Adipocyte (in vitro differentiated cells): ENCODE results near the gene TMEM41B.
"Not testable (repeated sequence)": the region's sequence is repeated elsewhere in the genome, so short reads cannot be mapped to it uniquely, and the experiment has no call there.

ENCODE experiments used
- DNase-seq: peaks from one replicate; pipeline ENCODE4 v3.0.0-alpha.2; 2015; ENCODE audit warnings: low read depth
- H3K27me3 ChIP-seq: replicated peaks from 2 replicates; pipeline ENCODE4 v1.7.0; 2013; ENCODE audit warnings: mild to moderate bottlenecking, low read length, moderate library complexity; ENCODE audit not compliant: control insufficient read depth, insufficient read depth
- H3K36me3 ChIP-seq: 2 replicates; pipeline ENCODE4 v1.7.0; 2013; ENCODE audit warnings: low read length, mild to moderate bottlenecking, moderate library complexity; ENCODE audit not compliant: control insufficient read depth, insufficient read depth, severe bottlenecking
- H3K4me1 ChIP-seq: 2 replicates; pipeline ENCODE4 v1.7.0; 2013; ENCODE audit warnings: mild to moderate bottlenecking, low read length, moderate library complexity; ENCODE audit not compliant: control insufficient read depth, insufficient read depth
- H3K4me3 ChIP-seq: 2 replicates; pipeline ENCODE4 v1.7.0; 2013; ENCODE audit warnings: mild to moderate bottlenecking, low read length, moderate library complexity
- H3K9ac ChIP-seq: 2 replicates; pipeline ENCODE4 v1.7.0; 2013; ENCODE audit warnings: mild to moderate bottlenecking, low read length, moderate library complexity
- H3K9me3 ChIP-seq: 2 replicates; pipeline ENCODE4 v1.7.0; 2013; ENCODE audit warnings: mild to moderate bottlenecking, low read length, moderate library complexity; ENCODE audit not compliant: control insufficient read depth

The TMEM41B gene

GRCh38 chr11:9330387-9331384 lies 16.3 kb upstream of the TMEM41B start:
- H3K9ac ChIP-seq: peak overlapping the region; percentile 32
- peaks cover 14% of the 10 kb centered on the region for H3K4me1 ChIP-seq
- H3K36me3 ChIP-seq: no peaks in the 10 kb centered on the region
- H3K27me3 ChIP-seq: no peaks in the 10 kb centered on the region
- H3K9me3 ChIP-seq: no peaks in the 10 kb centered on the region
- peak overlapping the region; percentile 52 for H3K4me3 ChIP-seq
- peak; percentile 58 for DNase-seq

- peaks cover 3% of the 10 kb centered on the region for H3K4me1 ChIP-seq
- no peak overlapping the region for H3K9ac ChIP-seq
- no peak overlapping the region for H3K4me3 ChIP-seq
- H3K27me3 ChIP-seq: no peaks in the 10 kb centered on the region
- H3K9me3 ChIP-seq: no peaks in the 10 kb centered on the region
- DNase-seq: no peak
- H3K36me3 ChIP-seq: no peaks in the 10 kb centered on the region
Observed at GRCh38 chr11:9320047-9320446, 5.7 kb upstream of the TMEM41B start.

DNA sequence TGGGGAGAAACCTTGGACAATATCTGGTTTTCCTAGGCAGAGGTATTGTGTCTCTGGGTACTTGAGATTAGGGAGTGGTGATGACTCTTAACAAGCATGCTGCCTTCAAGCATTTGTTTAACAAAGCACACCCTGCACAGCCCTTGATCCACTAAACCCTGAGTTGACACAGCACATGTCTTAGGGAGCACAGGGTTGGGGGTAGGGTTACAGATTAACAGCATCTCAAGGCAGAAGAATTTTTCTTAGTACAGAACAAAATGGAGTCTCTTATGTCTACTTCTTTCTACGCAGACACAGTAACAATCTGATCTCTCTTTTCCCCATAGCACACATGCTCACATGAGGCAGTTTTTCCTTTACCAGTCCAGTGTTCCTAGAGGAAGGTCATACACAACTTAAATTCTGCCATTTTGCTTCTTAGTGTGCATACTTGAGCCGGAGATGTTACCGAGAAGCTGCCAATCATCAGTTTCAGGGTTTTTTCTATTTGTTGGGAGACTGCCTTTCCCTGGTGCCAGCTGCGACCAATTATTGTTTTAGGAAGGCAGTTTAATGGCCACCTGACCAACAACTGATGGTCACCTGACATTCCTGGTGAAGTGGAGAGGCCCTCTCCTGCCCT lies 5.1 kb upstream of the TMEM41B start:
- not testable (repeated sequence) for H3K9me3 ChIP-seq, H3K4me3 ChIP-seq, H3K9ac ChIP-seq, H3K4me1 ChIP-seq, H3K36me3 ChIP-seq, DNase-seq, H3K27me3 ChIP-seq

DNA sequence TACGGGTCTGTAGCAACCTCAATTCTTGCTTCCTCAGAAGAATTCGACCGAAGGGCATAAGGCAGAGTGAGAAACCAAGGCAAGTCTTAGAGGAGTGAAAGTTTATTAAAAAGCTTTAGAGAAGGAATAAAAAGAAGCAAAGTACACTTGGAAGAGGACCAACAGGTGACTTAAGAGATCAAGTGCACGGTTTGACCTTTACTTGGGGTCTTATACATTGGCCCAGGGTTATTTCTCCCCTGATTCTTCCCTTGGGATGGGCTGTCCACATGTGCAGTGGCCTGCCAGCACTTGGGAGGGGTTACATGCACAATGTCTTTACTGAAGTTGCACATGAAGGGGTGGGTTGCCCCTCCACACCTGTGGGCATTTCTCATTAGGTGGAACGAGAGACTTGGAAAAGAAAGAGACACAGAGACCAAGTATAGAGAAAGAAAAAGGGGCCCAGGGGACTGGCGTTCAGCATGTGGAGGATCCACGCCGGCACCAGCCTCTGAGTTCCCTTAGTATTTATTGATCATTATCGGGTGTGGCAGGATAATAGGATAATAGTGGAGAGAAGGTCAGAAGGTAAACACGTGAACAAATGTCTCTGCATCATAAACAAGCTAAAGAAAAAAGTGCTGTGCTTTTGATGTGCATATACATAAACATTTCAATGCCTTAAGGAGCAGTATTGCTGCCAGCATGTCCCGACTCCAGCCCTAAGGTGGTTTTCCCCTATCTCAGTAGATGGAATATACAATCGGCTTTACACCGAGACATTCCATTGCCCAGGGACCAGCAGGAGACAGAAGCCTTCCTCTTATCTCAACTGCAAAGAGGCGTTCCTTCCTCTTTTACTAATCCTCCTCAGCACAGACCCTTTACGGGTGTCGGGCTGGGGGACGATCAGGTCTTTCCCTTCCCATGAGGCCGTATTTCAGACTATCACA lies 4.3 kb upstream of the TMEM41B start:
- not testable (repeated sequence) for H3K27me3 ChIP-seq, H3K36me3 ChIP-seq, H3K4me3 ChIP-seq, H3K4me1 ChIP-seq, DNase-seq, H3K9ac ChIP-seq, H3K9me3 ChIP-seq

DNA sequence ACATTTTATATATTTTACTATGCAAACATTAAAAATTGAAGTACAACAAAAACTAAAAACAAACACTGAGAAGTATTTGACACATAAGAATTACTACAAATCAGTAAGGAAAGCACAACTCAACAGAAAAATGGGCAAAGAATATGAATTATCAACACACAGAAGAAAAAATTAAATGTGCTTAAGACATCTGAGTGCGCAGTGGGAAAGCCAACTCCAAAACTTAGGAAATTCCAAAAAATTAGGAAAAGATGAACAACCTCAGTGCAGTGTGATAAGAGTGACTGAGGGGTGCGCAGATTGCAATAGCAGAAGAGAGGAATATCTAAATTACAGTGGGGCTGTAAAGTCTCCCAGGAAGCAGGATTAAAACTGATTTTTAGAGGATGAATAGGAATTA lies 1.9 kb upstream of the TMEM41B start:
- H3K9ac ChIP-seq: no peak overlapping the region
- no peaks in the 10 kb centered on the region for H3K36me3 ChIP-seq

DNA sequence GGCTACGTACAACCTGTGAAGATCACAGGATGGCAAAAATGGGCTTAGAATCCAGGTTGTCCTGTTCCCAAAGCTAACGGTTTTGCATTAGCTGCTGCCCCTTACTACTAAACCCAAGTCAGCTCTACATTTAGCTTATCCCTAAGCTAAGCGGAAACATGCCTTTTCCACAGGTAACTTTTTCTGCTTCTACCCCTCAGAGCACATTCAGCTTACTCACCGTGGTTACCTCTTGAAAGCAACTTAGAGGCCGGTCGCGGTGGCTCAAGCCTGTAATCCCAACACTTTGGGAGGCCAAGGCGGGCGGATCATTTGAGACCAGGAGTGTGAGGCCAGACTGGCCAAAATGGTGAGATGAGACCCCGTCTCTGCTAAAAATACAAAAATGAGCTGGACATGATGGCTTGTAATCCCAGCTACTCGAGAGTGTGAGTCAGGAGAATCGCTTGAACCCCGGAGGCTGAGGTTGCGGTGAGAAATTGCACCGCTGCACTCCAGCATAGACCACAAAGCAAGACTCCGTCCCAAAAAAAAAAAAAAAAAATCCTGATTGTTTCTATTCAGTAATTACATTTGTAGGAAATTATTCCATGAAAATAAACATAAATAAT lies 790 bp upstream of the TMEM41B start:
- no peaks in the 10 kb centered on the region for H3K9me3 ChIP-seq
- H3K4me1 ChIP-seq: peaks cover 16% of the 10 kb centered on the region
- H3K27me3 ChIP-seq: no peaks in the 10 kb centered on the region
- H3K9ac ChIP-seq: peak overlapping the region; percentile 87
- no peaks in the 10 kb centered on the region for H3K36me3 ChIP-seq
- peak overlapping the region; percentile 100 for H3K4me3 ChIP-seq
- DNase-seq: no peak

More for the DNA sequence above, 1.9 kb upstream of the TMEM41B start:
- H3K9me3 ChIP-seq: no peaks in the 10 kb centered on the region
- H3K4me3 ChIP-seq: no peak overlapping the region
- H3K27me3 ChIP-seq: no peaks in the 10 kb centered on the region
- H3K4me1 ChIP-seq: peaks cover 16% of the 10 kb centered on the region
- DNase-seq: no peak

GRCh38 chr11:9313648-9314290 lies 624 bp downstream of the TMEM41B start:
- peak; percentile 63 for DNase-seq
- peaks cover 16% of the 10 kb centered on the region for H3K4me1 ChIP-seq

GRCh38 chr11:9310485-9311090 lies 3.8 kb downstream of the TMEM41B start:
- Histone ChIP-seq H3K9me3 (no peaks in the 10 kb centered on the region), H3K4me1 (peaks cover 16% of the 10 kb centered on the region), H3K27me3 (no peaks in the 10 kb centered on the region), H3K9ac (no peak overlapping the region), H3K36me3 (no peaks in the 10 kb centered on the region), H3K4me3 (no peak overlapping the region)
- DNase-seq: no peak

More at GRCh38 chr11:9313648-9314290, 624 bp downstream of the TMEM41B start:
- H3K9ac ChIP-seq: peak overlapping the region; percentile 98
- H3K4me3 ChIP-seq: peak overlapping the region; percentile 100
- no peaks in the 10 kb centered on the region for H3K9me3 ChIP-seq
- no peaks in the 10 kb centered on the region for H3K36me3 ChIP-seq
- H3K27me3 ChIP-seq: no peaks in the 10 kb centered on the region

DNA sequence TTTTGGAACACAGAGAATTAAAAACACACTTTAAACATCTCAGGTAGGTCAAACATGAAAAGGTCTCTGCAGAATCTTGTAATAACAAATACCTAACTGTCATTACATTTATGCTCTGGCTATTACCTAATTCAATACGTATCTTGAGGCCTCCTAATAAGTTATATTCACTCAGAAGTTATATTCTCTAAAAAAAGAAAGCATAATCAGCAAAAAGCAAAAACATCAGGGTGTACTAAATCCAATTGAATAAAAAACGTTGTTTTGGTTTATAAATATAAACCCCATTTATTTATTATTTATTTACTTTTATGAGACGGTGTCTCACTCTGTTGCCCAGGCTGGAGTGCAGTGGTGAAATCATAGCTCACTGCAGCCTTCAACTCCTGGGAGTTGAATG lies 10.2 kb downstream of the TMEM41B start:
- Histone ChIP-seq H3K36me3 (no peaks in the 10 kb centered on the region), H3K9me3 (no peaks in the 10 kb centered on the region), H3K4me3 (no peak overlapping the region), H3K4me1 (peaks cover 8% of the 10 kb centered on the region), H3K9ac (no peak overlapping the region), H3K27me3 (no peaks in the 10 kb centered on the region)
- no peak for DNase-seq

- no peaks in the 10 kb centered on the region for H3K9me3 ChIP-seq
- peaks cover 8% of the 10 kb centered on the region for H3K4me1 ChIP-seq
- peak overlapping the region; percentile 58 for H3K9ac ChIP-seq
- H3K4me3 ChIP-seq: no peak overlapping the region
- H3K36me3 ChIP-seq: peaks cover 5% of the 10 kb centered on the region
- H3K27me3 ChIP-seq: no peaks in the 10 kb centered on the region
- DNase-seq: peak; percentile 73
Observed at GRCh38 chr11:9302448-9302847, 11.9 kb downstream of the TMEM41B start.
